Upper lobe of left lung (tissue), 6 donors: ENCODE measurements around the gene RAB33B. TPM values are rescaled to one million over a fixed set of nuclear protein-coding genes. Genes with fewer than 3 reads are reported as not detected.

ENCODE experiments used
- ATAC-seq, 2 donors: fragments of 200-7000 bp; cut with Tn5 transposase; one replicate each; pipeline ENCODE4 v1.9.1; 2022; ENCODE audit warnings: mild to moderate bottlenecking in 2 of 2, moderate library complexity in 2 of 2; ENCODE audit not compliant: low FRiP score in 2 of 2
- DNase-seq, 2 donors: peaks; one replicate each; pipeline ENCODE4 v3.0.0-alpha.2; 2019 to 2020
- H3K27ac ChIP-seq, 4 donors: fragments of 200-600 bp; sonication (generic); one replicate each; pipeline ENCODE4 v1.5.1; 2016 to 2019
- H3K27me3 ChIP-seq, 4 donors: fragments of 200-600 bp; sonication (generic); one replicate each; pipeline ENCODE4 v1.5.1; 2017 to 2019
- H3K36me3 ChIP-seq, 4 donors: fragments of 200-600 bp; sonication (generic); one replicate each; pipeline ENCODE4 v1.5.1; 2016 to 2019
- H3K4me1 ChIP-seq, 4 donors: fragments of 200-600 bp; sonication (generic); one replicate each; pipeline ENCODE4 v1.5.1; 2018 to 2019
- H3K4me3 ChIP-seq, 4 donors: fragments of 200-600 bp; sonication (generic); one replicate each; pipeline ENCODE4 v1.5.1; 2017 to 2019; ENCODE audit warnings: mild to moderate bottlenecking in 2 of 4, moderate library complexity in 1 of 4
- H3K9me3 ChIP-seq, 4 donors: fragments of 200-600 bp; sonication (generic); one replicate each; pipeline ENCODE4 v1.5.1; 2018 to 2019
- CTCF ChIP-seq, 6 experiments: fragments of 450-650 bp in 4 of 6; fragments of 200-600 bp in 2 of 6; sonication (generic) in 2 of 6; IDR thresholded peaks; one replicate each; pipeline ENCODE4 v1.5.1; 2016 to 2019; ENCODE audit warnings: antibody characterized with exemption in 6 of 6
- EP300 ChIP-seq, 4 donors: sonication (generic); formaldehyde crosslinking; IDR thresholded peaks; one replicate each; pipeline ENCODE4 v1.5.1; 2017; ENCODE audit warnings: antibody characterized with exemption in 4 of 4, control low read depth in 2 of 4
- POLR2A ChIP-seq, 4 donors: fragments of 450-650 bp; IDR thresholded peaks; one replicate each; pipeline ENCODE4 v1.5.1; 2016 to 2017; ENCODE audit warnings: antibody characterized with exemption in 4 of 4, mild to moderate bottlenecking in 2 of 4
- POLR2AphosphoS5 ChIP-seq, 2 donors: sonication (generic); formaldehyde crosslinking; IDR thresholded peaks; one replicate each; pipeline ENCODE4 v1.5.1; 2017; ENCODE audit warnings: antibody characterized with exemption in 2 of 2
- WGBS, 2 donors: methylation state at CpG; one replicate each; pipeline ENCODE4 v1.1.5; 2017 to 2018; 5-methylcytosine and 5-hydroxymethylcytosine counted together
- total RNA-seq, 6 donors: library from RNA; depleted of rRNA in 4 of 6; stranded (reverse); fragments of >200 nt in 4 of 6; gene quantifications; one replicate each; pipeline versions ENCODE4 v1.1.0 to v1.2.1, GENCODE V29; 2016 to 2021
- donor health status: DM: no; HTN: no; CAD: no; lungs with moderate emphysema.
- donor health status: DM: no; HTN: yes; CAD: no; lungs with severe emphysema.

Gene RAB33B
- total RNA-seq, 6 donors from 2014 or later, result 8.3 to 19.1 (median 9.4) TPM

GRCh38 chr4:139489638-139490037, 35.7 kb downstream of the RAB33B start:
- H3K4me1 ChIP-seq, result no peaks in the 10 kb centered on the region
- DNase-seq (no peak), ATAC-seq (no peak)
- H3K27ac ChIP-seq, result no peak overlapping the region
- no peak overlapping the region for H3K4me3 ChIP-seq
- TF ChIP-seq POLR2AphosphoS5 (IDR thresholded peaks at IDR 0.05) (no peak), EP300 (IDR thresholded peaks at IDR 0.05) (no peak), CTCF (IDR thresholded peaks at IDR 0.05) (no peak), POLR2A (IDR thresholded peaks at IDR 0.05) (no peak)
- no peaks in the 10 kb centered on the region for H3K27me3 ChIP-seq
- no peaks in the 10 kb centered on the region for H3K36me3 ChIP-seq
- no peaks in the 10 kb centered on the region for H3K9me3 ChIP-seq

GRCh38 chr4:139492429-139492828, 38.5 kb downstream of the RAB33B start:
- Histone ChIP-seq H3K27me3 (no peaks in the 10 kb centered on the region), H3K27ac (no peak overlapping the region), H3K4me3 (no peak overlapping the region), H3K4me1 (no peaks in the 10 kb centered on the region), H3K36me3 (no peaks in the 10 kb centered on the region), H3K9me3 (no peaks in the 10 kb centered on the region)
- no peak for DNase-seq
- TF ChIP-seq POLR2A (IDR thresholded peaks at IDR 0.05), result no peak
- TF ChIP-seq EP300 (IDR thresholded peaks at IDR 0.05), result no peak
- no peak for TF ChIP-seq CTCF (IDR thresholded peaks at IDR 0.05)
- TF ChIP-seq POLR2AphosphoS5 (IDR thresholded peaks at IDR 0.05), result no peak
- WGBS, 2 donors, result 95 to 98% methylated on average over 2 of the region's 2 CpGs
- no peak for ATAC-seq

- Histone ChIP-seq H3K36me3 (no peaks in the 10 kb centered on the region), H3K4me1 (no peaks in the 10 kb centered on the region), H3K27ac (no peak overlapping the region), H3K4me3 (no peak overlapping the region), H3K9me3 (no peaks in the 10 kb centered on the region), H3K27me3 (no peaks in the 10 kb centered on the region)
- WGBS, 2 donors, result 77 to 89% methylated on average over 4 of the region's 4 CpGs
- DNase-seq (no peak), ATAC-seq (no peak)
- no peak for TF ChIP-seq POLR2A (IDR thresholded peaks at IDR 0.05)
- no peak for TF ChIP-seq CTCF (IDR thresholded peaks at IDR 0.05)
- no peak for TF ChIP-seq POLR2AphosphoS5 (IDR thresholded peaks at IDR 0.05)
- no peak for TF ChIP-seq EP300 (IDR thresholded peaks at IDR 0.05)
These were observed 39.3 kb downstream of the RAB33B start for GRCh38 chr4:139493176-139493575.

GRCh38 chr4:139499186-139499585, 45.3 kb downstream of the RAB33B start:
- Histone ChIP-seq H3K27ac (no peak overlapping the region), H3K36me3 (no peaks in the 10 kb centered on the region), H3K4me1 (peaks cover 0 to 8% (median 3%) of the 10 kb centered on the region in 4 donors), H3K9me3 (no peaks in the 10 kb centered on the region), H3K4me3 (no peak overlapping the region), H3K27me3 (no peaks in the 10 kb centered on the region)
- TF ChIP-seq POLR2AphosphoS5 (IDR thresholded peaks at IDR 0.05) (no peak), CTCF (IDR thresholded peaks at IDR 0.05) (no peak), EP300 (IDR thresholded peaks at IDR 0.05) (no peak), POLR2A (IDR thresholded peaks at IDR 0.05) (no peak)
- WGBS, 2 donors, result 75 to 78% methylated on average over 4 of the region's 4 CpGs
- DNase-seq, result no peak
- ATAC-seq, result no peak

- H3K36me3 ChIP-seq, result peaks cover 0 to 3% (median 0%) of the 10 kb centered on the region in 4 donors
- DNase-seq (no peak), ATAC-seq (peak in 1 of 2 donors; percentile 9)
- no peak overlapping the region for H3K27ac ChIP-seq
- TF ChIP-seq POLR2AphosphoS5 (IDR thresholded peaks at IDR 0.05), result no peak
- peaks cover 0 to 8% (median 3%) of the 10 kb centered on the region in 4 donors for H3K4me1 ChIP-seq
- 55 to 57% methylated on average over 3 of the region's 3 CpGs for WGBS, 2 donors
- H3K27me3 ChIP-seq, result no peaks in the 10 kb centered on the region
- no peaks in the 10 kb centered on the region for H3K9me3 ChIP-seq
- H3K4me3 ChIP-seq, result no peak overlapping the region
These were observed 47.2 kb downstream of the RAB33B start for GRCh38 chr4:139501117-139501516.
